ENCODE results near the gene NUDT19.

Gene NUDT19

DNA sequence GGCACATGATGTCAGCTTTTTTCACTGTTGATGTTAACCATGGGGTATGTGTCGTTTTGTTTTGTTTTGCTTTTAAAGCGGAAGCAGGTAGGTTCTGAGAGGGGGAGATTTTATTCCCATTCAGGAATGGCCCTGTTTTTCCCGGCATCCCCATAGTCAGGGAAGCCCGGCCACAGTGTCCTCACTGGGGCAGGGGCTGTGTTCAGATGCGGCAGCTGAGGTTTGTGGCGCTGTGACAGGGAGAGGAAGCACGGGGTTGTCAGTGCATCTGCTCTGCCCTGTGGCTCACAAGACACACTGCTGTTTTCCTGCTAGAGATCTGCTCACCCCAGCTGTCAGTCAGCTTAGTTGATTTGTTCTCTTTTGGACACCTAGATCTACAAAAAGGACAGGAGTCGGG is 44.3 kb upstream of the NUDT19 start:
- ATAC-seq: no peak
- no peak for TF ChIP-seq ZC3H10 (CRISPR knock-in tag; IDR thresholded peaks at IDR 0.05)
- TF ChIP-seq, protein P1, sequence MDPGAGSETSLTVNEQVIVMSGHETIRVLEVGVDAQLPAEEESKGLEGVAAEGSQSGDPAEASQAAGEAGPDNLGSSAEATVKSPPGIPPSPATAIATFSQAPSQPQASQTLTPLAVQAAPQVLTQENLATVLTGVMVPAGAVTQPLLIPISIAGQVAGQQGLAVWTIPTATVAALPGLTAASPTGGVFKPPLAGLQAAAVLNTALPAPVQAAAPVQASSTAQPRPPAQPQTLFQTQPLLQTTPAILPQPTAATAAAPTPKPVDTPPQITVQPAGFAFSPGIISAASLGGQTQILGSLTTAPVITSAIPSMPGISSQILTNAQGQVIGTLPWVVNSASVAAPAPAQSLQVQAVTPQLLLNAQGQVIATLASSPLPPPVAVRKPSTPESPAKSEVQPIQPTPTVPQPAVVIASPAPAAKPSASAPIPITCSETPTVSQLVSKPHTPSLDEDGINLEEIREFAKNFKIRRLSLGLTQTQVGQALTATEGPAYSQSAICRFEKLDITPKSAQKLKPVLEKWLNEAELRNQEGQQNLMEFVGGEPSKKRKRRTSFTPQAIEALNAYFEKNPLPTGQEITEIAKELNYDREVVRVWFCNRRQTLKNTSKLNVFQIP (CRISPR knock-in tag; IDR thresholded peaks at IDR 0.05; ENCODE audit: borderline replicate concordance, low read depth): no peak
- TF ChIP-seq ZNF70 (CRISPR knock-in tag; IDR thresholded peaks at IDR 0.05): no peak
- TF ChIP-seq, protein P2, sequence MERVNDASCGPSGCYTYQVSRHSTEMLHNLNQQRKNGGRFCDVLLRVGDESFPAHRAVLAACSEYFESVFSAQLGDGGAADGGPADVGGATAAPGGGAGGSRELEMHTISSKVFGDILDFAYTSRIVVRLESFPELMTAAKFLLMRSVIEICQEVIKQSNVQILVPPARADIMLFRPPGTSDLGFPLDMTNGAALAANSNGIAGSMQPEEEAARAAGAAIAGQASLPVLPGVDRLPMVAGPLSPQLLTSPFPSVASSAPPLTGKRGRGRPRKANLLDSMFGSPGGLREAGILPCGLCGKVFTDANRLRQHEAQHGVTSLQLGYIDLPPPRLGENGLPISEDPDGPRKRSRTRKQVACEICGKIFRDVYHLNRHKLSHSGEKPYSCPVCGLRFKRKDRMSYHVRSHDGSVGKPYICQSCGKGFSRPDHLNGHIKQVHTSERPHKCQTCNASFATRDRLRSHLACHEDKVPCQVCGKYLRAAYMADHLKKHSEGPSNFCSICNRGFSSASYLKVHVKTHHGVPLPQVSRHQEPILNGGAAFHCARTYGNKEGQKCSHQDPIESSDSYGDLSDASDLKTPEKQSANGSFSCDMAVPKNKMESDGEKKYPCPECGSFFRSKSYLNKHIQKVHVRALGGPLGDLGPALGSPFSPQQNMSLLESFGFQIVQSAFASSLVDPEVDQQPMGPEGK (CRISPR knock-in tag; IDR thresholded peaks at IDR 0.05; ENCODE audit: borderline replicate concordance): no peak
- no peak for TF ChIP-seq ZNF8 (CRISPR knock-in tag; IDR thresholded peaks at IDR 0.05)
- TF ChIP-seq, protein P3, sequence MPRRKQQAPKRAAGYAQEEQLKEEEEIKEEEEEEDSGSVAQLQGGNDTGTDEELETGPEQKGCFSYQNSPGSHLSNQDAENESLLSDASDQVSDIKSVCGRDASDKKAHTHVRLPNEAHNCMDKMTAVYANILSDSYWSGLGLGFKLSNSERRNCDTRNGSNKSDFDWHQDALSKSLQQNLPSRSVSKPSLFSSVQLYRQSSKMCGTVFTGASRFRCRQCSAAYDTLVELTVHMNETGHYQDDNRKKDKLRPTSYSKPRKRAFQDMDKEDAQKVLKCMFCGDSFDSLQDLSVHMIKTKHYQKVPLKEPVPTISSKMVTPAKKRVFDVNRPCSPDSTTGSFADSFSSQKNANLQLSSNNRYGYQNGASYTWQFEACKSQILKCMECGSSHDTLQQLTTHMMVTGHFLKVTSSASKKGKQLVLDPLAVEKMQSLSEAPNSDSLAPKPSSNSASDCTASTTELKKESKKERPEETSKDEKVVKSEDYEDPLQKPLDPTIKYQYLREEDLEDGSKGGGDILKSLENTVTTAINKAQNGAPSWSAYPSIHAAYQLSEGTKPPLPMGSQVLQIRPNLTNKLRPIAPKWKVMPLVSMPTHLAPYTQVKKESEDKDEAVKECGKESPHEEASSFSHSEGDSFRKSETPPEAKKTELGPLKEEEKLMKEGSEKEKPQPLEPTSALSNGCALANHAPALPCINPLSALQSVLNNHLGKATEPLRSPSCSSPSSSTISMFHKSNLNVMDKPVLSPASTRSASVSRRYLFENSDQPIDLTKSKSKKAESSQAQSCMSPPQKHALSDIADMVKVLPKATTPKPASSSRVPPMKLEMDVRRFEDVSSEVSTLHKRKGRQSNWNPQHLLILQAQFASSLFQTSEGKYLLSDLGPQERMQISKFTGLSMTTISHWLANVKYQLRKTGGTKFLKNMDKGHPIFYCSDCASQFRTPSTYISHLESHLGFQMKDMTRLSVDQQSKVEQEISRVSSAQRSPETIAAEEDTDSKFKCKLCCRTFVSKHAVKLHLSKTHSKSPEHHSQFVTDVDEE (CRISPR knock-in tag; IDR thresholded peaks at IDR 0.05): no peak
- no peak for TF ChIP-seq ESRRG (CRISPR knock-in tag; IDR thresholded peaks at IDR 0.05)

DNA sequence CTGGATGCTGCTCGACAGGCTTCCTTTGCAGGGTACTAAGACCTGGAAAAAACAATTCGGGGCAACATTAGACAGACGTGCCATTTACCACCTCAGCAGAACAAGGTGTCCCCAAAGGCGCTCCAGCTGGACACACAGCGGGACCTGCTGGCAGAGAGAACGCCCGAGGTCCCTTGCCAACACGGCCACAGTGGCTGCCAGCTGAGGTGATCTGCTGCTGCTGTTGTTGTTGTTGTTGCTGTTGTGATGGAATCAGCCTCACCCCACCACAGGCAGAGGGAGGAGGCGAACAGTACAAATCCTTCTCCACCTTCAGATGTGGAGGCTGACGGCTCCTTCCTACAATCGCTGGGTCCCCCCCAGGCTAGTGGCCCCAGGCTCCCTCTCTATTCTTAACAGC is 41.9 kb upstream of the NUDT19 start:
- no peak for ATAC-seq
- no peak for TF ChIP-seq ISL1 (CRISPR knock-in tag; IDR thresholded peaks at IDR 0.05)
- TF ChIP-seq RARB (CRISPR knock-in tag; IDR thresholded peaks at IDR 0.05): no peak
- no peak for TF ChIP-seq ZNF8 (CRISPR knock-in tag; IDR thresholded peaks at IDR 0.05)
- TF ChIP-seq, protein P1 (CRISPR knock-in tag; IDR thresholded peaks at IDR 0.05; ENCODE audit: borderline replicate concordance, low read depth): no peak
- no peak for TF ChIP-seq ZC3H10 (CRISPR knock-in tag; IDR thresholded peaks at IDR 0.05)
- TF ChIP-seq TOX (CRISPR knock-in tag; IDR thresholded peaks at IDR 0.05; ENCODE audit: borderline replicate concordance): no peak
- no peak for TF ChIP-seq ARNTL (CRISPR knock-in tag; IDR thresholded peaks at IDR 0.05; ENCODE audit: borderline replicate concordance, low read depth)
- TF ChIP-seq BACH2 (CRISPR knock-in tag; IDR thresholded peaks at IDR 0.05; ENCODE audit: borderline replicate concordance): no peak

DNA sequence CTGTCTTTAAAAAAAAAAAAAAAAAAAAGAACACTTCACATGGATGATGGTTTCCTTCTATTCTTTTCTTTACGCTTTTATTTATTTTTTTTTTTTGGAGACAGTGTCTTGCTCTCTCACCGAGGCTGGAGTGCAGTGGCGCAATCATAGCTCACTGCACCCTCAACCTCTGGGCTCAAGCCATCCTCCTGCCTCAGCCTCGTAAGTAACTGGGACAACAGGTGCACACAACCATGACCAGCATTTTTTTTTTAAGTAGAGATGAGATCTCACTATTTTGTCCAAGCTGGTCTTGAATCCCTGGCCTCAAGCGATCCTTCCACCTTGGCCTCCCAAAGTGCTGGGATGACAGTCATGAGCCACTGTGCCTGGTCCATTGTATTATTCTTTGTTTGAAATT is 41.0 kb upstream of the NUDT19 start:
- TF ChIP-seq, protein P4, sequence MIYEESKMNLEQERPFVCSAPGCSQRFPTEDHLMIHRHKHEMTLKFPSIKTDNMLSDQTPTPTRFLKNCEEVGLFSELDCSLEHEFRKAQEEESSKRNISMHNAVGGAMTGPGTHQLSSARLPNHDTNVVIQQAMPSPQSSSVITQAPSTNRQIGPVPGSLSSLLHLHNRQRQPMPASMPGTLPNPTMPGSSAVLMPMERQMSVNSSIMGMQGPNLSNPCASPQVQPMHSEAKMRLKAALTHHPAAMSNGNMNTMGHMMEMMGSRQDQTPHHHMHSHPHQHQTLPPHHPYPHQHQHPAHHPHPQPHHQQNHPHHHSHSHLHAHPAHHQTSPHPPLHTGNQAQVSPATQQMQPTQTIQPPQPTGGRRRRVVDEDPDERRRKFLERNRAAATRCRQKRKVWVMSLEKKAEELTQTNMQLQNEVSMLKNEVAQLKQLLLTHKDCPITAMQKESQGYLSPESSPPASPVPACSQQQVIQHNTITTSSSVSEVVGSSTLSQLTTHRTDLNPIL (CRISPR knock-in tag; IDR thresholded peaks at IDR 0.05; ENCODE audit: low read depth): no peak
- TF ChIP-seq GLIS3 (CRISPR knock-in tag; IDR thresholded peaks at IDR 0.05): no peak
- no peak for TF ChIP-seq OSR1 (CRISPR knock-in tag; IDR thresholded peaks at IDR 0.05)
- no peak for TF ChIP-seq ZNF8 (CRISPR knock-in tag; IDR thresholded peaks at IDR 0.05)
- no peak for TF ChIP-seq ZNF565 (CRISPR knock-in tag; conservative IDR thresholded peaks at IDR 0.05; ENCODE audit: low read depth)
- TF ChIP-seq ISL1 (CRISPR knock-in tag; IDR thresholded peaks at IDR 0.05): no peak
- TF ChIP-seq ESRRG (CRISPR knock-in tag; IDR thresholded peaks at IDR 0.05): no peak
- no peak for TF ChIP-seq CSDC2 (CRISPR knock-in tag; IDR thresholded peaks at IDR 0.05)
- TF ChIP-seq SNAI2 (CRISPR knock-in tag; IDR thresholded peaks at IDR 0.05): no peak
- TF ChIP-seq TOX (CRISPR knock-in tag; IDR thresholded peaks at IDR 0.05; ENCODE audit: borderline replicate concordance): no peak
- TF ChIP-seq, protein P3 (CRISPR knock-in tag; IDR thresholded peaks at IDR 0.05): no peak
- TF ChIP-seq BACH2 (CRISPR knock-in tag; IDR thresholded peaks at IDR 0.05; ENCODE audit: borderline replicate concordance): no peak
- no peak for TF ChIP-seq TCF4 (CRISPR knock-in tag; IDR thresholded peaks at IDR 0.05; ENCODE audit: borderline replicate concordance)
- no peak for TF ChIP-seq ZC3H10 (CRISPR knock-in tag; IDR thresholded peaks at IDR 0.05)
- TF ChIP-seq, protein P5, sequence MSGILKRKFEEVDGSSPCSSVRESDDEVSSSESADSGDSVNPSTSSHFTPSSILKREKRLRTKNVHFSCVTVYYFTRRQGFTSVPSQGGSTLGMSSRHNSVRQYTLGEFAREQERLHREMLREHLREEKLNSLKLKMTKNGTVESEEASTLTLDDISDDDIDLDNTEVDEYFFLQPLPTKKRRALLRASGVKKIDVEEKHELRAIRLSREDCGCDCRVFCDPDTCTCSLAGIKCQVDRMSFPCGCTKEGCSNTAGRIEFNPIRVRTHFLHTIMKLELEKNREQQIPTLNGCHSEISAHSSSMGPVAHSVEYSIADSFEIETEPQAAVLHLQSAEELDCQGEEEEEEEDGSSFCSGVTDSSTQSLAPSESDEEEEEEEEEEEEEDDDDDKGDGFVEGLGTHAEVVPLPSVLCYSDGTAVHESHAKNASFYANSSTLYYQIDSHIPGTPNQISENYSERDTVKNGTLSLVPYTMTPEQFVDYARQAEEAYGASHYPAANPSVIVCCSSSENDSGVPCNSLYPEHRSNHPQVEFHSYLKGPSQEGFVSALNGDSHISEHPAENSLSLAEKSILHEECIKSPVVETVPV (CRISPR knock-in tag; IDR thresholded peaks at IDR 0.05): no peak
- TF ChIP-seq, protein P2 (CRISPR knock-in tag; IDR thresholded peaks at IDR 0.05; ENCODE audit: borderline replicate concordance): no peak
- no peak for TF ChIP-seq ZFP3 (CRISPR knock-in tag; IDR thresholded peaks at IDR 0.05)
- ATAC-seq: no peak
